B cell (primary cell): ENCODE results near the gene SMC6.

Source experiments
- CTCF ChIP-seq: fragments of 200-600 bp; IDR thresholded peaks from one replicate; pipeline ENCODE4 v1.8.0; 2022; ENCODE audit warnings: antibody characterized with exemption, mild to moderate bottlenecking
- EZH2 ChIP-seq: IDR thresholded peaks from 2 replicates; pipeline ENCODE4 v1.6.1; 2012; ENCODE audit warnings: borderline replicate concordance, low read depth, mild to moderate bottlenecking, moderate library complexity, low read length; ENCODE audit not compliant: insufficient read depth, poor library complexity, severe bottlenecking

GRCh38 chr2:17636257-17636656 is 117.4 kb downstream of the SMC6 start:
- TF ChIP-seq CTCF = no peak
- TF ChIP-seq EZH2 = no peak
